Myocyte (in vitro differentiated cells): ENCODE measurements around the gene HOATZ. TPM values are rescaled to one million over a fixed set of nuclear protein-coding genes. Genes with fewer than 3 reads are reported as not detected.

Source experiments
- DNase-seq: peaks from one replicate; pipeline ENCODE4 v3.0.0-alpha.2; 2012; ENCODE audit warnings: low read depth
- total RNA-seq: library from RNA; depleted of rRNA; stranded (reverse); fragments of >200 nt; gene quantifications from 2 replicates; pipeline ENCODE4 v1.2.3, GENCODE V29; 2014

The HOATZ gene
- total RNA-seq, 1 donor from 2014 or later = not detected

- no peak for DNase-seq
These were observed 6.6 kb downstream of the HOATZ start for GRCh38 chr11:111521135-111521534.

DNA sequence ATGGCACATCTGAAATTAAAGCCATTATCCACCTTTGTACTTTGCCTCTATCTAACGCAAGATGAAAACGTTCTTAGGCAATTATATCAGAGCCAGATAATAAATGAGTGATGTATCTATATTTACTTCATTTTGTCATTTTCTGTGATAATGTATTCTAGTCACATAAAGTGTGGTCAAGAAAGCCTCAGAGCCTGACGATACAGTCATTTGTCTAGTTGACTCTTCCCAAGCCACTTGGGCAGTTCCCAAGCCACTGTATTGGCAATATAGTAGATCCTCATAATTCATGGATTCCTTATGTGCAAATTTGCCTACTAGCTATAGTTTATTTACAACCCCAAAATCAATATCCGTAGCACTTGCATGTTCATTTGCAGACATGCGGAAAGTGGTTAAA is 7.8 kb downstream of the HOATZ start:
- DNase-seq = no peak

GRCh38 chr11:111523343-111523742 is 8.8 kb downstream of the HOATZ start:
- DNase-seq = no peak

DNA sequence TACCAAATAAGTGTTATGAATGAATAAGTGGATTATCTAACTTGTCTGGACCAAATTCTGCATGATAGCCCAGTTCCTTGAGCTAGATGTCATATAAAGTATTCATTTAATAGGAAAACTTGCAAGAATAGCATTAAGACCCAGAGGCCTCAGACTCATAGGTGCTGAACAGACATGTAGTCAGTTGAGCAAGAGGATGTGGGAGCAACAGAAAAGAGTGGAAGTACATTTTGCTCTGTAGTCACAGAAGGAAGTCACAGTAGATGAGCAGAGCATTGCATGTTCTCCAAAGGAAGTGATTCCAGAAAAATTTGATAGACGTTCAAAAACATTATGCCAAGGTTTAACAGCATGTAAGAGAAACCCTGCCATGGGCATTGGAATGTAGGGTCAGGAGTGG is 9.5 kb downstream of the HOATZ start:
- no peak for DNase-seq

GRCh38 chr11:111525456-111525855 is 10.9 kb downstream of the HOATZ start:
- no peak for DNase-seq

- peak; percentile 64 for DNase-seq
These were observed 11.9 kb downstream of the HOATZ start for GRCh38 chr11:111526501-111526900.

- no peak for DNase-seq
These were observed 12.7 kb downstream of the HOATZ start for GRCh38 chr11:111527279-111527678.

DNA sequence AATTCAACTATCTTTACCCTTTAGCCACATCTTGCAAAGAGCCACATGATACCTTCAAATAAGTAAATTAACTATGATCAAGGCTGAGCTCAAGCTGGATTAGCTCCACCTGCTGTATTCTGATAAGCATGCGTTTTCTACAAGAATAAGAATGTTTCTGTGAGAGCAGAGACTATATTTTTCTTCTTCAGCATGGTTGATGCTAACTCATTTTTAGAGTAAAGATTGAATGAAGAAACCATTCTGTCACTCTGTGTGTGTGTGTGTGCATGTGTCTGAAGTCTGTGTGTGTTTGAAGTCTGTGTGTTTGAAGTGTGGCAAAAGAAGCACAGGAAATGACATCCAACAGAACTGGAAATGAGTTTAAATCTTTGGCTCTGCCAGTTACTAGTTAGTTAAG is 14.0 kb downstream of the HOATZ start:
- no peak for DNase-seq

DNA sequence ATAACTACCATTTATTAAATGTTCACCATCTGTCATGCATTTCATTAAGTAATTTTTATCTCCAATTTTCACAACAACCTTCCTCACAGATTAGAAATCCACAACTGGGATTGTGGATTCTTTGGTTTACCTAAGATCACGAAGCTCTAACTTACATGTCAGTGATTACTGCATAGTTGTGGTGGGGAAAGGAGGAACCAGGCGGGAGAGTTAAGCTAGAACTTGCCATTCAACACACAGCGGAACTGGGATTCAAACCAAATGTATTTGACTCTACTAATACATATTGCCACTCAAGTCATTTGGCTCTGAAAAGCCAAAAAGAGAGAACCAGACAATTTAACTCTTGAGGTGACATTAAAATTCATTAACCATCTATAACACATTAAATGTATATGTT is 15.5 kb downstream of the HOATZ start:
- DNase-seq = no peak

GRCh38 chr11:111531136-111531535 is 16.6 kb downstream of the HOATZ start:
- DNase-seq = no peak

GRCh38 chr11:111531687-111532364 is 17.2 kb downstream of the HOATZ start:
- DNase-seq = peak; percentile 87

- no peak for DNase-seq
These were observed 17.8 kb downstream of the HOATZ start for GRCh38 chr11:111532365-111532709.

GRCh38 chr11:111535281-111535680 is 20.7 kb downstream of the HOATZ start:
- no peak for DNase-seq

- DNase-seq = no peak
These were observed 22.8 kb downstream of the HOATZ start for GRCh38 chr11:111537336-111537860.

GRCh38 chr11:111538407-111539114 is 24.0 kb downstream of the HOATZ start:
- no peak for DNase-seq

DNA sequence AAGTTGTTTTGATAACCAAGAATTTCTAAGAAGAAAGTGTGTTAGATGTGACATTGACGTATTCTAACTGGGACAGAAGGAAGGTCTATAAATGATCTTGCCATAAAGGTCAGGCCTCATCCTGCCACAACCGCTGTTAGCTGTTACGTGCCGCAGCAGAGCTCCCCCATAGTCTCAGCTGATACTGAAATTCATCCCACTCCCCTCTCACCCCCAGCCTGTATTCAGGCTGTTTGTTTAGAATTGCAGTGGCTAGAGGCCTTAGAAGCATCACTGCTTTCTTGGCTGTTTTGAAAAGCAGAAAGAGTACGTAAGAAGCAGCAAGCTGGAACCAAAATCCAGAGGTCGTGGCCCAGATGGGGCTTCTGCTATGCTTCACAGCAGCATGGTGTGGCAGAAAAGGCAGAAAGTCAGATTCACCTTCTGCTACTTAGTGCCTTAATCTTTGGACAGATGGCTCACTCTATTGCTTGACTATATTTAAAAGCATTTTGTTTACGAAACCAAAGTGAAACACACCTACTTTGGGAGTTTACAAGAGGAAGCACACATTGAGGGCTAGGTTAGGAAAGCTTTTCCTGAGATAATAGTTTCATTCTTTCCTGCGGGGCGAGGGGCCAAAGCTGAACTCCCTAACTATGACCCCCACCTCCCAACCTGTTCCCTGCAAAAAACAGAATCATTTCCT is 25.0 kb downstream of the HOATZ start:
- no peak for DNase-seq

GRCh38 chr11:111540114-111540936 is 25.7 kb downstream of the HOATZ start, which contains the start of gene LAYN:
TSS of gene LAYN (plus strand) at chr11:111540720. CDS start at chr11:111540844, 124 bp downstream.
- peak; percentile 62 for DNase-seq

GRCh38 chr11:111540937-111541253 is 26.3 kb downstream of the HOATZ start:
- no peak for DNase-seq

GRCh38 chr11:111541254-111542061 is 26.9 kb downstream of the HOATZ start:
- DNase-seq = peak; percentile 41

- DNase-seq = no peak
These were observed 28.2 kb downstream of the HOATZ start for GRCh38 chr11:111542606-111543275.
